ENCODE results near the gene GYG1.

GYG1 gene

DNA sequence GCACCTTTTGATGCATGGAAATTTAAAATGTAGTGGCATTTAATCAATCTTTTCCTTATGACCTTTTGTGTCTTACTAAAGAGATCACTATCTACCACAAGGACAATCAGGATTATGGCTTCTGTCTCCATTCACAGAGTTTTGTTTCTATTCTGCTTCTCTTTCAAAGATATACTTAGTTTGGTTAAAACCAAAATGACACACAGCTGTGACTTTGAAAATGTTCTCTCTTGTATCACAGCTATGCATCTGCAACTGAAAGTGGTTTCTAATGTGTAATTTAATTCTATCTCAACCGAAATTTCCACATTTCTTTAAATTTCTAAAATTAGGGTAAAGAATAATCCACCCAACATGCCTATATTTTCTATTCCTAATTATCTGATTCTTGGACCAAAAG lies 67.3 kb downstream of the GYG1 start:
- Histone ChIP-seq H3K9me3 (ENCODE audit: insufficient read depth, low read length) (no peaks in the 10 kb centered on the region), H3K9ac (ENCODE audit: insufficient read length, low read depth) (no peak overlapping the region), H3K4me3 (ENCODE audit: insufficient read length, low read depth) (no peak overlapping the region), H3K27me3 (ENCODE audit: insufficient read depth, insufficient read length) (no peaks in the 10 kb centered on the region), H3K36me3 (ENCODE audit: insufficient read depth, insufficient read length, low read length) (peaks cover 74% of the 10 kb centered on the region), H3K4me1 (ENCODE audit: insufficient read depth, insufficient read length) (no peaks in the 10 kb centered on the region)
- TF ChIP-seq ZNF274 (IDR thresholded peaks at IDR 0.05; ENCODE audit: low read depth, low read length), result no peak
- TF ChIP-seq SUZ12 (IDR thresholded peaks at IDR 0.05; ENCODE audit: extremely low read depth, insufficient read depth, insufficient read length), result no peak
- TF ChIP-seq YY1 (IDR thresholded peaks at IDR 0.05; ENCODE audit: insufficient read depth, insufficient read length), result no peak
- no peak for DNase-seq (ENCODE audit: low read depth, low spot score)

DNA sequence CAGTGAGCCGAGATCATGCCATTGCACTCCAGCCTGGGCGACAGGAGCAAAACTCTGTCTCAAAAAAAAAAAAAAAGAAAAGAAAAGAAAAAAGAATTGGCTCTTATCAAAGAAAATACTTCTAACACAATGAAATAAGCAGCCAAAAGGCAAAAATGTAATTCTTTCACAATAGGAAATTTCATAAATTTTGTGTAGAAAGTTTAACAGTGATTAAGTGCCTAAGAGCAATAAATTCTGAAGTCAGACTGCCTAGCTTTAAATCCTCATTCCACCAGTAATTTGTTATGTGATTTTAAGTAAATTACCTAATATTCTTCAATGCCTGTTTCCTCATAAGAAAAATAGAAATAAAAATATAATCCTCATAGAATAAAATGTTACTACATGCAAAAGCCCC lies 70.4 kb downstream of the GYG1 start:
- Histone ChIP-seq H3K4me3 (ENCODE audit: insufficient read length, low read depth) (no peak overlapping the region), H3K27me3 (ENCODE audit: insufficient read depth, insufficient read length) (no peaks in the 10 kb centered on the region), H3K4me1 (ENCODE audit: insufficient read depth, insufficient read length) (no peaks in the 10 kb centered on the region), H3K36me3 (ENCODE audit: insufficient read depth, insufficient read length, low read length) (peaks cover 75% of the 10 kb centered on the region), H3K9me3 (ENCODE audit: insufficient read depth, low read length) (no peaks in the 10 kb centered on the region), H3K9ac (ENCODE audit: insufficient read length, low read depth) (no peak overlapping the region)
- TF ChIP-seq YY1 (IDR thresholded peaks at IDR 0.05; ENCODE audit: insufficient read depth, insufficient read length) (no peak), SUZ12 (IDR thresholded peaks at IDR 0.05; ENCODE audit: extremely low read depth, insufficient read depth, insufficient read length) (no peak), ZNF274 (IDR thresholded peaks at IDR 0.05; ENCODE audit: low read depth, low read length) (no peak)
- no peak for DNase-seq (ENCODE audit: low read depth, low spot score)

DNA sequence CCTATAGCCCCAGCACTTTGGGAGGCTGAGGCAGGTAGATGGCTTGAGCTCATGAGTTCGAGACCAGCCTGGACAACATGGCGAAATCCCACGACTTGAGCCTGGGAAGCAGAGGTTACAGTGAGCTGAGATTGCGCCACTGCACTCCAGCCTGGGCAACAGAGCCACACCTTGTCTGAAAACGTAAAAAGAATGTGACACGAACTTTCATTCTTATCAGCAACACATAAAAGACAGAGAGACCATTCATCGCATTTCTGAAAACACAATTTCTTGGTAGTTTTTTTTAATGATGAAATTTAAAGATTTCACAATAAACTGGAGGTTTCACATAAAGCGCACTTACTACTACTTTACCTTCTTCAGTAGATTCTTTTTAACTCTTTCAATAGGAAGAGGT lies 76.5 kb downstream of the GYG1 start:
- Histone ChIP-seq H3K9ac (ENCODE audit: insufficient read length, low read depth) (no peak overlapping the region), H3K4me3 (ENCODE audit: insufficient read length, low read depth) (no peak overlapping the region), H3K9me3 (ENCODE audit: insufficient read depth, low read length) (no peaks in the 10 kb centered on the region), H3K27me3 (ENCODE audit: insufficient read depth, insufficient read length) (no peaks in the 10 kb centered on the region), H3K4me1 (ENCODE audit: insufficient read depth, insufficient read length) (no peaks in the 10 kb centered on the region), H3K36me3 (ENCODE audit: insufficient read depth, insufficient read length, low read length) (peaks cover 89% of the 10 kb centered on the region)
- no peak for DNase-seq (ENCODE audit: low read depth, low spot score)
- no peak for TF ChIP-seq YY1 (IDR thresholded peaks at IDR 0.05; ENCODE audit: insufficient read depth, insufficient read length)
- no peak for TF ChIP-seq SUZ12 (IDR thresholded peaks at IDR 0.05; ENCODE audit: extremely low read depth, insufficient read depth, insufficient read length)
- no peak for TF ChIP-seq ZNF274 (IDR thresholded peaks at IDR 0.05; ENCODE audit: low read depth, low read length)
